ENCODE measurements around the gene TUSC2.
A peak's percentile ranks its signal among the peaks of the same experiment; 100 is the strongest.

Gene TUSC2

GRCh38 chr3:50341537-50341936 is 13.5 kb upstream of the TUSC2 start:
- H3K27me3 ChIP-seq: no peaks in the 10 kb centered on the region
- H3K4me1 ChIP-seq (ENCODE audit: control insufficient read depth in 1 of 2, insufficient read depth in 1 of 2, low read depth in 1 of 2, low read length in 1 of 2): peaks cover 77 to 85% of the 10 kb centered on the region in 2 experiments
- H3K36me3 ChIP-seq: no peaks in the 10 kb centered on the region
- H3K27ac ChIP-seq: peak overlapping the region; percentile 100
- H3K9me3 ChIP-seq: no peaks in the 10 kb centered on the region
- TF ChIP-seq CTCF (IDR thresholded peaks at IDR 0.05): no peak
- H3K4me3 ChIP-seq (ENCODE audit: low read depth in 1 of 2, low read length in 1 of 2): peak overlapping the region; percentile 91 to 93

- H3K27me3 ChIP-seq: no peaks in the 10 kb centered on the region
- no peak for TF ChIP-seq CTCF (IDR thresholded peaks at IDR 0.05)
- peak within 1 kb of the TSS; percentile 91 to 93 for H3K4me3 ChIP-seq (ENCODE audit: low read depth in 1 of 2, low read length in 1 of 2)
- peaks cover 82 to 83% of the 10 kb centered on the region in 2 experiments for H3K4me1 ChIP-seq (ENCODE audit: control insufficient read depth in 1 of 2, insufficient read depth in 1 of 2, low read depth in 1 of 2, low read length in 1 of 2)
- H3K36me3 ChIP-seq: no peaks in the 10 kb centered on the region
- H3K27ac ChIP-seq: peak within 1 kb of the TSS; percentile 100
- H3K9me3 ChIP-seq: no peaks in the 10 kb centered on the region
Observed at GRCh38 chr3:50340448-50341329, 12.7 kb upstream of the TUSC2 start, which contains the start of gene RASSF1. Gene RASSF1 (minus strand): TSS chr3:50340836. CDS start chr3:50340805, 31 bp downstream.

- Histone ChIP-seq H3K9me3 (no peaks in the 10 kb centered on the region), H3K27ac (peak overlapping the region; percentile 100), H3K36me3 (no peaks in the 10 kb centered on the region), H3K27me3 (no peaks in the 10 kb centered on the region), H3K4me3 (ENCODE audit: low read depth in 1 of 2, low read length in 1 of 2) (peak overlapping the region; percentile 91 to 93), H3K4me1 (ENCODE audit: control insufficient read depth in 1 of 2, insufficient read depth in 1 of 2, low read depth in 1 of 2, low read length in 1 of 2) (peaks cover 77% of the 10 kb centered on the region in 2 experiments)
- TF ChIP-seq CTCF (IDR thresholded peaks at IDR 0.05): no peak
Observed at GRCh38 chr3:50340147-50340447, 12.1 kb upstream of the TUSC2 start.

- H3K4me3 ChIP-seq (ENCODE audit: low read depth in 1 of 2, low read length in 1 of 2): peak overlapping the region; percentile 91 to 93
- TF ChIP-seq CTCF (IDR thresholded peaks at IDR 0.05): no peak
- no peaks in the 10 kb centered on the region for H3K9me3 ChIP-seq
- H3K4me1 ChIP-seq (ENCODE audit: control insufficient read depth in 1 of 2, insufficient read depth in 1 of 2, low read depth in 1 of 2, low read length in 1 of 2): peaks cover 72% of the 10 kb centered on the region in 2 experiments
- no peaks in the 10 kb centered on the region for H3K36me3 ChIP-seq
- H3K27me3 ChIP-seq: no peaks in the 10 kb centered on the region
- peak overlapping the region; percentile 100 for H3K27ac ChIP-seq
Observed at GRCh38 chr3:50339485-50340146, 11.6 kb upstream of the TUSC2 start.

GRCh38 chr3:50338965-50339364 is 10.9 kb upstream of the TUSC2 start:
- Histone ChIP-seq H3K27me3 (no peaks in the 10 kb centered on the region), H3K4me3 (ENCODE audit: low read depth in 1 of 2, low read length in 1 of 2) (peak overlapping the region; percentile 91 to 93), H3K4me1 (ENCODE audit: control insufficient read depth in 1 of 2, insufficient read depth in 1 of 2, low read depth in 1 of 2, low read length in 1 of 2) (peaks cover 71 to 78% of the 10 kb centered on the region in 2 experiments), H3K36me3 (no peaks in the 10 kb centered on the region), H3K9me3 (no peaks in the 10 kb centered on the region), H3K27ac (peak overlapping the region; percentile 100)
- TF ChIP-seq CTCF (IDR thresholded peaks at IDR 0.05): peak; percentile 14
